HG02840 (cell line): ENCODE results near the gene ACTBL2.

Source experiments
- ATAC-seq: cut with Tn5 transposase; IDR thresholded peaks from one replicate; pipeline ENCODE4 v1.9.1; 2021; ENCODE audit warnings: mild to moderate bottlenecking, moderate library complexity, moderate number of reproducible peaks; ENCODE audit not compliant: unreplicated experiment, low FRiP score

ACTBL2 gene

DNA sequence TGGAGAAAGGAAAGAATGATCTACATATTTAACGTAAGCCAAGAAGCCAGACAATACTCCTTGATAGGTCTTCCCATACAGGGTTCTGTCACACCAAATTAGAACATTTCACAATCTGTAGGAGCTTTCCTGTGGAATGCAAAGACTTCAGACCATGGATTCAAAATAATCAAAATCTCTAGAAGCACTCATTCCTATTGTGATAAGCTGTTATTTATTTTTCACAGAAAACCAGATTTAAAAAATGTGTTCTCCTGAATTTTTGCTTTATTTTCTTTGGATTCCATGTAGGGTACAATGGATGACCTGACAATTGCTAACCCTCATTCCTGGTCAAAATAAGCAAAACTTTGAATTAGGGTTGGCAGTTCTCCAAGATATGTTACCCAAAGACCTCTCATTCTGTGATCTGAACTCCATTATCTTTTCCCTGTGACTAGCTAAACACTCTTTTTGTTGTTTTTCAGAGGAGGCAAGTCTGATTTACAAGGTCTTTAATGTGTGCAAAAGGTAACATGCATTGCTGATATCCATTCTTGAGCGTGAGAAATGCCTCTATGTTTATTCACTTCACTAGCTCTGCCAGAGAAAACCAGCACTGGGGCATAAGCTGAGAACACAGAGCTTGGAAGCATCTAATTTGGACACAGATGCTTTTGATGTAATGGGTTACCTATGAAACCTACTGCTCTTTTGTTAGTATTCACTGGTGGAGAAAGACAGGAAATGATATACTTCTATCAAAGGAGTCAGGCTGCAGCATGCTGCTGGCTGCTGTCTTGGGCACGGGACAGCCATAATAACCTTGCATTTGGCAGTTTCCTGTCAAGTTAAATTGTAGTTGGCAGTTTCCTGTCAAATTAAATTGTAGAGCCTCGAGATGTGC, 31.4 kb downstream of the ACTBL2 start:
- no peak for ATAC-seq

DNA sequence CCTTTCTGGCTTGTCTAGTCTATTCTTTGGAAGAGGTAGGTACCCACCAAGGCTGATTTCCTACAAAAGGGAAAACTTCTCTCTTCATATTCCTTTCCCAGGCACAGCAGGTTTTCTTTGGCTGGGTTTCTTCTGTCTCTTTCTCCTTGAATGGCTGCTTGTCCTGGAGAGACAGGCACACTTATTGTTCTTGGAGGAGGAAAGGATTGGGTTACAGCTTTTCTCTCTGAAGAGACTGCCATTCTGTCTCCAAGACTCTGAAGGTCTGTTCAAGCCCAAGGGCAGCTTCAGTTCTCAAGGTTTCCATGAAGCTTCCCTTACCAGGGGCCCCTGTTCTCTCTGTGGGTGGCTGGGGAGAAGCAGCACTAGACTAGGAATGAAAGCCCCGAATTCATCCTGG, 33.9 kb downstream of the ACTBL2 start:
- ATAC-seq = no peak

- no peak for ATAC-seq
Measured at GRCh38 chr5:57448287-57448686, 34.3 kb downstream of the ACTBL2 start.

DNA sequence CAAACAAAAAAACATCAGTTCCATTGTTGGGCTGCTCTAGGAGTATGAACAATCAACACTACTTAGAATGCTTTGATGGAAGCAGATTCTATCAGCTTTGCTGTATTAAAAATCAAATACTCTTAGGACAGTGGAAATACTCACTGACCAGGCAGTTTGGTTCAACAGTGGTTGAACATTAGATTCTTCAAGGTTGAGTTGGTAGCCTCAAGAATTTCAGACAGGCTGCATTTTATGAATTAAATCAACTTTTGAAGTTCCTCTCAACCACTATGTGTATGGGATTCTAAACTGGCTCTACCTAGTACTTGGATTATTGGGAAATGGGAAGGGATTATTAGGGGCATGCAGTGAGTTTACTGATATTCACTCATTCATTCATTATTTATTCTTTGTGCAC, 35.0 kb downstream of the ACTBL2 start:
- ATAC-seq = no peak

- ATAC-seq = no peak
Measured at GRCh38 chr5:57446966-57447365, 35.6 kb downstream of the ACTBL2 start.

DNA sequence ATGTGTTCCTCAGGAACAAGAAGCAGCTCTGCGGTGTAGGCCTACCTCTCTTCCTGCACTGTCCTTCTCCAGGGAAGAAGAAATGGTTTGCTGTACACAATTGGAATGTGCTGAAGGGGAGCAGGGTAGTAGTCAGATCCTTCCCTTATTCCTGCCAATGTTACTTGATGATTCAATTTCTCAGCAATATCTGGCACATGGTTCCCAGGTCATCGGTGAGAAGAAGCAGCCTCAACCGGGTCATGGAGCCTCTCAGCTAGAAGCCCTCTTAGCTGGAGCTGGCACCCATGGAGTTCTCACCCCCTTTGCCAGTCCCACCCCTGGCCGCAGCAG, 36.9 kb downstream of the ACTBL2 start:
- no peak for ATAC-seq

DNA sequence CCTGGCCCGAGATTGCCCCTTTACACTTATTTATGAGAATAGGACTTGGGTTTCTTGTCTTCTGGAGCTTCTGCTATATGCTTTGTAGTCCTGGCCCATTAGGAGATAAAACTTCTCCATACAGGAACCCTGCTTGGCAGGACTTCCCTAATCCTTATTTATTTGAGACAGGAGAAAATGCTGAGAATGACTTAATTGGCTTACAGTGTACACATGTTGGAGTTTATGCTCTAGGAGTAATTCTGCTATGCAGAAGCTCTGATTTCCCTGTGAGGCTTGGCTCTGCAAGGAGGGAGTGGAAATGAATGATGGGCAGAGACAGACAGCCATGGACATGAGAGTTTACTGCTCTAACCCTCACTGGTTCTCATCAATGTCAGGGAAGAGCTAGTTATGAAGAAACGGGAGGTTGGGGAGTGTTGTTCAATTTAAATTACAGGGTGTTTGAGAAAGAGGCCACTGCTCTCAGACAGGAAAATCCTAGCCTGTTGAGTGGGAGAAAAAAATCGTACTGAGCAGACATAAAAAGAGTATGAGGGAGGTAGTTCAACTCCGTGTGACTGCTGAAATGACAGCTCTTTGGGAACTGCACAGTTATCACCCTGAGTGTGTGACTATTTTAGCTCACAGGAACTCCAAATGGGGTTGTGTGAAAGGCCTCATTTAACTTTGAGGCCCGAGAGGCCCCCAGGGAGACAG, 37.5 kb downstream of the ACTBL2 start:
- no peak for ATAC-seq

GRCh38 chr5:57442080-57442839, 40.4 kb downstream of the ACTBL2 start:
- no peak for ATAC-seq

- no peak for ATAC-seq
Measured at GRCh38 chr5:57441557-57441956, 41.1 kb downstream of the ACTBL2 start.

DNA sequence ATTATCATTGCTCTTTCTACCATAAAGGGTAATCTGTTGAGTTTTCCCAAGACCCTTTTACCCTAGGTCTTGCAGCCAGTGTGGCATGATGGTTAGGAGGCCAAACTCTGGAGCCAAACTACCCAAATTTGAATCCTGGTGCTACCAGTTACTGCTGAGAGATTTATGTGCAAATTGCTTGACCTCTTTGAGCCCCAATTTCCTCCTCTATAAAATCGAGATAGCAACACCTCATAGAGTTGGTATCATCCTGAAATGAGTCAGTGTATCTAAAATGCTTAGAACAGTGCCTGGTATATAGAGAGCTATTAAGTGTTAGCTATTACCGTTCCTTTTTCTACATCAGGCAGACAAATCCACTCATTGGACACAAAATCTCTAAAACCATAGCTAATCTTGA, 43.0 kb downstream of the ACTBL2 start:
- ATAC-seq = no peak

DNA sequence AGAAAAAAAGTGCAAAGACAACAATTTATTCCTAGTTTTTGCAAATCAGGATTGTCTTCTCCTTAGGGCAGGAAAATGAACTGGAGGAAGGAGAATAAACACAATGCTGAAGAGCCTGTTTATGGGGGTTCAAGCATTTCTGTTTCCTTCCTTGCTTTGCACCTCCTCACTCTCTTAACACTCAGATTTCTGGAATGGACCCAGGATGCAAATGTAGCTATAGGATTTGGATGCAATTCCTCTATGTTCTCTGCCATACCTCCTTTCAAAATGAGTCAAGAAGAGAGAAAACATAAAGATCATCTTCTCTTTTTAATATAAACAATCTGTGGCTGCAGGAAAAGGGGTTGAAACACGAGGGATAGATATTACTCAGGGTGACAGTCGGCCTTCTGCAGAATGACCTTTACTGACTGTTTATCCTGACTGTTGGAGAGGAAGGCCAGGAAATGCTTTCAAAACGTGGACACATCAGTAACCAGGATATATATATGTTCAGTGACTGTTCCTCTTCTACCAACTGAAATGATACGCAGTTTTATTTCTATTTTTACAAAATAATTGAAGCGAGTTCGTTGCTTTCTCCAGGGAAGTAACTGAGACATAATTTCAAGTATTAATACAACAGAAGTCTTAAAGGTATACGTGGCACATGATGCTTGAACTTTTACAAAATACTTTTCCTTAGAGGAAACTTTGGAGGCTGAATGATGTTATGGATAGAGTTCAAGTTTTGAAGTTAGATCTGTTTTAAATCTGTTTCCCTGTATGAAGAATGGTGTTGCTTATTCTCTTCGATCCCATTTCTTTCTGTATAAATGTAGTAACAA, 44.4 kb downstream of the ACTBL2 start:
- no peak for ATAC-seq

GRCh38 chr5:57436586-57436985, 46.0 kb downstream of the ACTBL2 start:
- no peak for ATAC-seq

GRCh38 chr5:57435701-57436134, 46.9 kb downstream of the ACTBL2 start:
- no peak for ATAC-seq

- no peak for ATAC-seq
Measured at GRCh38 chr5:57434683-57435082, 47.9 kb downstream of the ACTBL2 start.

DNA sequence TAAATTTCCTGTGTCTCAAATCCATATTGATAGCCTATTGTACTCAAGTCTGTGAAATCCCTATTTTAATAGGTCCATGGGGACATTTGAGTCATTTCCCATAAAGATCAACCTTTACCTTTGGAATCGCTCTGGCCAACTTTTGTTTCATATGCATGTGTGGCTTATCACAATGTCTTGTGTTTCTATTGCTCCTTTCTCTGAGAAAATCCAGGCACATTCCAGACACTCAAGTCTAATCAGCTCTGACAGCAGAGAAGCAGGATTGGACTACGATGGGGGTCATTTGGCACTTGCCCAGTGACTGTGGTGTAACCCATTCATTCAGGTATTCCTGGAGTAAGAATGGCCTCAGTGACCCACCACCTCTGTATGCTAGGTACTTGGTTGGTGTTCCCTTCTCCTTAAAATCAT, 48.4 kb downstream of the ACTBL2 start:
- ATAC-seq = no peak

GRCh38 chr5:57432876-57433275, 49.7 kb downstream of the ACTBL2 start:
- ATAC-seq = no peak

GRCh38 chr5:57431759-57432158, 50.9 kb downstream of the ACTBL2 start:
- no peak for ATAC-seq
